GM23338 (cell line): Measurements from ENCODE around the gene SCPEP1. TPM values are rescaled to one million over a fixed set of nuclear protein-coding genes. Genes with fewer than 3 reads are reported as not detected.

Experiments used
- ATAC-seq: fragments of 200-7000 bp; cut with Tn5 transposase; 3 replicates; pipeline ENCODE4 v1.9.1; 2020
- DNase-seq: peaks from one replicate; pipeline ENCODE4 v3.0.0-alpha.2; 2015; ENCODE audit warnings: low spot score
- H2AFZ ChIP-seq: fragments of 200-600 bp; sonication (generic); 2 replicates; pipeline ENCODE4 v1.8.0; 2016; ENCODE audit warnings: antibody characterized with exemption, mild to moderate bottlenecking, moderate library complexity
- H3F3A ChIP-seq: fragments of 200-600 bp; sonication (generic); replicated peaks from 2 replicates; pipeline ENCODE4 v1.8.0; 2017; ENCODE audit warnings: antibody characterized with exemption, mixed run types, low read depth
- H3K27ac ChIP-seq: fragments of 200-600 bp; sonication (generic); 2 replicates; pipeline ENCODE4 v1.6.1; 2016; ENCODE audit warnings: low read depth
- H3K27me3 ChIP-seq: fragments of 200-600 bp; sonication (generic); 2 replicates; pipeline ENCODE4 v1.8.0; 2016; ENCODE audit warnings: mild to moderate bottlenecking, mixed run types, moderate library complexity; ENCODE audit not compliant: insufficient read depth
- H3K36me3 ChIP-seq: fragments of 200-600 bp; sonication (generic); 2 replicates; pipeline ENCODE4 v1.8.0; 2016; ENCODE audit warnings: mild to moderate bottlenecking; ENCODE audit not compliant: insufficient read depth
- H3K4me1 ChIP-seq: fragments of 200-600 bp; sonication (generic); 2 replicates; pipeline ENCODE4 v1.8.0; 2016; ENCODE audit warnings: mild to moderate bottlenecking, moderate library complexity; ENCODE audit not compliant: insufficient read depth
- H3K4me2 ChIP-seq: fragments of 200-600 bp; sonication (generic); 2 replicates; pipeline ENCODE4 v1.7.1; 2017; ENCODE audit warnings: mixed run types
- H3K4me3 ChIP-seq: fragments of 200-600 bp; sonication (generic); 2 replicates; pipeline ENCODE4 v1.6.1; 2016; ENCODE audit warnings: mixed run types
- H3K79me2 ChIP-seq: fragments of 200-600 bp; sonication (generic); replicated peaks from 2 replicates; pipeline ENCODE4 v1.8.0; 2017; ENCODE audit warnings: mild to moderate bottlenecking; ENCODE audit not compliant: insufficient read depth
- H3K9me2 ChIP-seq: fragments of 200-600 bp; sonication (generic); 2 replicates; pipeline ENCODE4 v1.8.0; 2017; ENCODE audit not compliant: insufficient read depth
- H4K20me1 ChIP-seq: fragments of 200-600 bp; sonication (generic); replicated peaks from 2 replicates; pipeline ENCODE4 v1.8.0; 2017; ENCODE audit warnings: mild to moderate bottlenecking; ENCODE audit not compliant: insufficient read depth
- H3K27ac Mint-ChIP-seq: 2 replicates; pipeline ENCODE4 v1.8.0; 2020; ENCODE audit warnings: inconsistent platforms, mild to moderate bottlenecking, moderate library complexity, mixed read lengths
- H3K27me3 Mint-ChIP-seq: 3 replicates; pipeline ENCODE4 v1.8.0; 2022; ENCODE audit warnings: low read depth, mild to moderate bottlenecking, moderate library complexity, mixed read lengths, inconsistent platforms; ENCODE audit not compliant: insufficient read depth, poor library complexity
- H3K36me3 Mint-ChIP-seq: 3 replicates; pipeline ENCODE4 v1.8.0; 2021; ENCODE audit warnings: low read depth, mild to moderate bottlenecking, inconsistent platforms, moderate library complexity, mixed read lengths
- H3K4me1 Mint-ChIP-seq: 3 replicates; pipeline ENCODE4 v1.8.0; 2020; ENCODE audit warnings: mild to moderate bottlenecking, inconsistent platforms, mixed read lengths
- H3K4me3 Mint-ChIP-seq: 3 replicates; pipeline ENCODE4 v1.8.0; 2021; ENCODE audit warnings: moderate library complexity, mild to moderate bottlenecking, inconsistent platforms, mixed read lengths
- H3K9me3 Mint-ChIP-seq: 3 replicates; pipeline ENCODE4 v1.8.0; 2020; ENCODE audit warnings: moderate library complexity, mild to moderate bottlenecking, inconsistent platforms, mixed read lengths
- CREB1 ChIP-seq: fragments of 250-450 bp; sonication (Bioruptor Pico); IDR thresholded peaks from 2 replicates; pipeline ENCODE4 v1.5.0; 2020; ENCODE audit warnings: low read depth, mild to moderate bottlenecking, moderate library complexity
- CTCF ChIP-seq, 2 experiments: fragments of 200-600 bp in 1 of 2; sonication (generic) in 1 of 2; conservative IDR thresholded peaks; 2 replicates each; pipeline versions ENCODE4 v1.5.1 to v1.6.1; 2016 to 2017; ENCODE audit warnings: antibody characterized with exemption in 2 of 2, low read depth in 2 of 2, mild to moderate bottlenecking in 2 of 2, moderate library complexity in 1 of 2
- ETS1 ChIP-seq: IDR thresholded peaks from 2 replicates; pipeline ENCODE4 v1.6.1; 2016; ENCODE audit warnings: antibody characterized with exemption
- EZH2phosphoT487 ChIP-seq: fragments of 200-600 bp; sonication (generic); IDR thresholded peaks from one replicate; pipeline ENCODE4 v1.8.1; 2018; ENCODE audit warnings: antibody characterized with exemption; ENCODE audit not compliant: unreplicated experiment
- JUNB ChIP-seq: IDR thresholded peaks from one replicate; pipeline ENCODE4 v1.6.1; 2016; ENCODE audit warnings: antibody characterized with exemption; ENCODE audit not compliant: unreplicated experiment
- NANOG ChIP-seq: IDR thresholded peaks from 2 replicates; pipeline ENCODE4 v1.6.1; 2016; ENCODE audit warnings: antibody characterized with exemption, borderline replicate concordance
- POLR2AphosphoS5 ChIP-seq: IDR thresholded peaks from 2 replicates; pipeline ENCODE4 v1.6.1; 2016; ENCODE audit warnings: antibody characterized with exemption, low read depth
- REST ChIP-seq: IDR thresholded peaks from one replicate; pipeline ENCODE4 v1.6.1; 2018; ENCODE audit warnings: antibody characterized with exemption; ENCODE audit not compliant: unreplicated experiment
- STAT1 ChIP-seq: IDR thresholded peaks from one replicate; pipeline ENCODE4 v1.6.1; 2016; ENCODE audit warnings: antibody characterized with exemption; ENCODE audit not compliant: unreplicated experiment
- ZNF114 ChIP-seq: fragments of 250-450 bp; sonication (Bioruptor Pico); IDR thresholded peaks from 2 replicates; pipeline ENCODE4 v1.5.0; 2020; ENCODE audit warnings: mild to moderate bottlenecking, moderate library complexity
- ZNF331 ChIP-seq: fragments of 250-450 bp; sonication (Bioruptor Pico); IDR thresholded peaks from 2 replicates; pipeline ENCODE4 v1.5.0; 2020; ENCODE audit warnings: low read depth, mild to moderate bottlenecking, moderate library complexity
- ZNF462 ChIP-seq: fragments of 250-450 bp; sonication (Bioruptor Pico); IDR thresholded peaks from 2 replicates; pipeline ENCODE4 v1.5.0; 2020; ENCODE audit warnings: mild to moderate bottlenecking, moderate library complexity
- polyA plus RNA-seq: library from polyadenylated mRNA; unstranded; fragments of >200 nt; fragmentation: Nextera tagmentation; extraction: Ambion mirVana; gene quantifications from 2 replicates; pipeline ENCODE4 v1.2.1, GENCODE V29; 2016
- total RNA-seq: library from RNA; depleted of rRNA; stranded (reverse); fragments of >200 nt; shearing (Covaris generic); gene quantifications from 2 replicates; pipeline ENCODE4 v1.2.3, GENCODE V29; 2014

The SCPEP1 gene
- total and polyA plus RNA-seq, 2 experiments from 2014 or later = 46.6 to 52.1 TPM

GRCh38 chr17:56945938-56946505 lies 31.9 kb upstream of the SCPEP1 start (continued):
- TF ChIP-seq CREB1 (CRISPR knock-in tag) = no peak
- TF ChIP-seq JUNB = no peak
- no peak for TF ChIP-seq REST
- no peak for TF ChIP-seq ZNF331 (CRISPR knock-in tag)
- no peak for TF ChIP-seq ETS1
- TF ChIP-seq NANOG = no peak
- no peak for TF ChIP-seq STAT1
- TF ChIP-seq CTCF (conservative IDR thresholded peaks at IDR 0.05; ENCODE audit: low read depth in 2 of 2) = no peak
- no peak for TF ChIP-seq EZH2phosphoT487
- no peak for TF ChIP-seq ZNF114
- no peak for TF ChIP-seq POLR2AphosphoS5

- Histone ChIP-seq H3K4me2 (no peak overlapping the region), H3K79me2 (peaks cover 3% of the 10 kb centered on the region; the same call in 1 of the 2 replicates), H3K27me3 (no peaks in the 10 kb centered on the region), H3K9me2 (no peaks in the 10 kb centered on the region), H3F3A (no peaks in the 10 kb centered on the region), H3K27ac (no peak overlapping the region), H3K36me3 (0 out of 2 replicates have a peak, but pooled peaks cover 7% of the 10 kb centered on the region), H2AFZ (no peak overlapping the region), H4K20me1 (no peaks in the 10 kb centered on the region; the same call in 1 of the 2 replicates), H3K4me1 (no peaks in the 10 kb centered on the region), H3K4me3 (no peak overlapping the region)
- no peak for DNase-seq
- H3K9me3 Mint-ChIP-seq = no peaks in the 10 kb centered on the region
- H3K4me3 Mint-ChIP-seq = no peak overlapping the region
- peaks cover 64% of the 10 kb centered on the region for H3K36me3 Mint-ChIP-seq
- no peak overlapping the region for H3K27ac Mint-ChIP-seq
- H3K4me1 Mint-ChIP-seq = no peaks in the 10 kb centered on the region
- ATAC-seq = no peak
- no peaks in the 10 kb centered on the region for H3K27me3 Mint-ChIP-seq
- TF ChIP-seq ZNF331 (CRISPR knock-in tag) (no peak), ZNF462 (no peak), EZH2phosphoT487 (no peak), CREB1 (CRISPR knock-in tag) (no peak), JUNB (no peak)
These were observed 30.2 kb upstream of the SCPEP1 start for GRCh38 chr17:56947741-56948140.
